ENCODE data around the gene TOPAZ1. TPM values are rescaled to one million over a fixed set of nuclear protein-coding genes. Genes with fewer than 3 reads are reported as not detected.

TOPAZ1 gene
- total and polyA plus RNA-seq, 2 experiments from 2014 or later, result not detected

DNA sequence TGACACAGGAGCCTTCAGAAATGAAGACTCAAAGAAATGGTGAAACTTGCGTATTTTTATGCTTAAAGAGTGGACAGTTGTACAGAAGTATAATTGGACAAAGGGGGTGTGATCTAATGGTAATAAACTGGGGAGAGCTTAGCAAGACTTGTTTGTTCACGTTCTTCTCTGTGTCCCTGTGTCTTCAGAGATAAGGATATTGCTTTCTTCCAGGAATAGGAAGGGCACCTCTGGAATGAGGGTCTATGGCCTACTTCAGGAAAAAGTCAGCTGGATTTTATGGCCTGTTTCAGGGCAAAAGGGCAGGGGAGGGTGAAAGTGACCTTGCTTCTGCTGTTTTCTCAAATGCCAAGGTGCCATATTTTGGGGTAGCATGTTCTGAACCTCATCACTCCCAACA lies 4.5 kb upstream of the TOPAZ1 start:
- WGBS (ENCODE audit: low lambda C conversion rate, missing lambda C conversion rate), result 48% methylated on average over 2 of the region's 2 CpGs
- Histone ChIP-seq H3K4me3 (no peak overlapping the region), H3K4me2 (peak overlapping the region; percentile 59), H3K36me3 (replicated peaks; ENCODE audit: insufficient read depth, low read depth) (no peaks in the 10 kb centered on the region), H3K27ac (peak overlapping the region; percentile 73), H2AFZ (no peak overlapping the region), H3K4me1 (ENCODE audit: insufficient read depth) (peaks cover 11% of the 10 kb centered on the region), H3K27me3 (no peaks in the 10 kb centered on the region), H4K20me1 (ENCODE audit: insufficient read depth, poor library complexity, severe bottlenecking) (no peaks in the 10 kb centered on the region), H3K9me2 (replicated peaks; ENCODE audit: insufficient read depth) (no peaks in the 10 kb centered on the region), H3K9me3 (ENCODE audit: low read depth) (no peaks in the 10 kb centered on the region), H3K79me2 (no peaks in the 10 kb centered on the region)
- DNase-seq (ENCODE audit: low spot score), result peak; percentile 13
- TF ChIP-seq EZH2phosphoT487 (IDR thresholded peaks at IDR 0.05; ENCODE audit: low read depth, severe bottlenecking, unreplicated experiment) (no peak), EZH2 (IDR thresholded peaks at IDR 0.05; ENCODE audit: borderline replicate concordance) (no peak)
- TF ChIP-seq, protein P1, sequence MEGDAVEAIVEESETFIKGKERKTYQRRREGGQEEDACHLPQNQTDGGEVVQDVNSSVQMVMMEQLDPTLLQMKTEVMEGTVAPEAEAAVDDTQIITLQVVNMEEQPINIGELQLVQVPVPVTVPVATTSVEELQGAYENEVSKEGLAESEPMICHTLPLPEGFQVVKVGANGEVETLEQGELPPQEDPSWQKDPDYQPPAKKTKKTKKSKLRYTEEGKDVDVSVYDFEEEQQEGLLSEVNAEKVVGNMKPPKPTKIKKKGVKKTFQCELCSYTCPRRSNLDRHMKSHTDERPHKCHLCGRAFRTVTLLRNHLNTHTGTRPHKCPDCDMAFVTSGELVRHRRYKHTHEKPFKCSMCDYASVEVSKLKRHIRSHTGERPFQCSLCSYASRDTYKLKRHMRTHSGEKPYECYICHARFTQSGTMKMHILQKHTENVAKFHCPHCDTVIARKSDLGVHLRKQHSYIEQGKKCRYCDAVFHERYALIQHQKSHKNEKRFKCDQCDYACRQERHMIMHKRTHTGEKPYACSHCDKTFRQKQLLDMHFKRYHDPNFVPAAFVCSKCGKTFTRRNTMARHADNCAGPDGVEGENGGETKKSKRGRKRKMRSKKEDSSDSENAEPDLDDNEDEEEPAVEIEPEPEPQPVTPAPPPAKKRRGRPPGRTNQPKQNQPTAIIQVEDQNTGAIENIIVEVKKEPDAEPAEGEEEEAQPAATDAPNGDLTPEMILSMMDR (IDR thresholded peaks at IDR 0.05; ENCODE audit: poor library complexity), result no peak

DNA sequence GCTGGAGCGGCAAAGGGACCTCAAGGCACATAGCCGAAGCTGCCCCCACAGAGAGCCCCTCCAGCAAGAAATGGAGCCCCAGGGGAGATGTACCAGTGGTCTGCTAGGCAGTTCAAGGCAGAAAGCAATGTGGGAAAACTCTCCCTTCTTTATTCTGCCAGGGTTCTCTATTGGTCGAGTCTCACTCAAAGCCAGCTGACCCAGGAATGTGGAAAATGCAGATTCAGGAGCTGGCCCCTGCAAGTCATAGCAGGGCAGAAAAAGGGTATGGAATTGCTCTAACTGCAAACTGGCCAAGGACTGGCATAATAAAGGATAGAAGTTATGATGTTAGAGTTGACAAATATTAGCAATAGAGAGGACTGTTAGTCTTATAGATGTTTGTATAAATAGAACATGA lies 4.0 kb upstream of the TOPAZ1 start:
- Histone ChIP-seq H3K36me3 (replicated peaks; ENCODE audit: insufficient read depth, low read depth) (no peaks in the 10 kb centered on the region), H3K27ac (peak overlapping the region; percentile 73), H3K4me2 (no peak overlapping the region), H3K4me1 (ENCODE audit: insufficient read depth) (peaks cover 11% of the 10 kb centered on the region), H3K4me3 (no peak overlapping the region), H2AFZ (no peak overlapping the region), H3K9me3 (ENCODE audit: low read depth) (no peaks in the 10 kb centered on the region), H3K27me3 (no peaks in the 10 kb centered on the region), H4K20me1 (ENCODE audit: insufficient read depth, poor library complexity, severe bottlenecking) (no peaks in the 10 kb centered on the region), H3K79me2 (no peaks in the 10 kb centered on the region), H3K9me2 (replicated peaks; ENCODE audit: insufficient read depth) (no peaks in the 10 kb centered on the region)
- no peak for TF ChIP-seq EZH2 (IDR thresholded peaks at IDR 0.05; ENCODE audit: borderline replicate concordance)
- no peak for TF ChIP-seq EZH2phosphoT487 (IDR thresholded peaks at IDR 0.05; ENCODE audit: low read depth, severe bottlenecking, unreplicated experiment)
- TF ChIP-seq, protein P1 (IDR thresholded peaks at IDR 0.05; ENCODE audit: poor library complexity), result no peak
- no peak for DNase-seq (ENCODE audit: low spot score)
- WGBS (ENCODE audit: low lambda C conversion rate, missing lambda C conversion rate), result 58% methylated on average over 3 of the region's 3 CpGs

DNA sequence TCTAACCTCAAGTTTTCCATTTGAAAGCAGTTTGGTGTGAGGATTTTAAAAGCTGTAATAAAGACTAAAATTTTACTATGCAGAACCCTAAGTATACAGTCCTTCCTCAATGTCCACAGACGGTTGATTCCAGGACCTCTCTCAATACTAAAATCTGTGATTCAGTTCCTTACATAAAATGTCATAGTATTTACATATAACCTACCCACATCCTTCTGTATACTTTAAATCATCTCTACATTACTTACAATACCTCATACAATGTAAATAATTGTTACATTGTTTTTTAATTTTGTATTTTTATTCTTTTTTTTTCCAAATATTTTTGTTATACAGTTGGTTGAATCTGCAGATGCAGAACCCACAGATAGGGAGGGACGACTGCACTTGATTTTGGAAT lies 2.8 kb upstream of the TOPAZ1 start:
- peaks cover 11% of the 10 kb centered on the region for H3K4me1 ChIP-seq (ENCODE audit: insufficient read depth)
- no peaks in the 10 kb centered on the region for H4K20me1 ChIP-seq (ENCODE audit: insufficient read depth, poor library complexity, severe bottlenecking)
- H3K27ac ChIP-seq, result no peak overlapping the region
- H3K27me3 ChIP-seq, result no peaks in the 10 kb centered on the region
- TF ChIP-seq, protein P1 (IDR thresholded peaks at IDR 0.05; ENCODE audit: poor library complexity), result no peak
- TF ChIP-seq EZH2phosphoT487 (IDR thresholded peaks at IDR 0.05; ENCODE audit: low read depth, severe bottlenecking, unreplicated experiment) (no peak), EZH2 (IDR thresholded peaks at IDR 0.05; ENCODE audit: borderline replicate concordance) (no peak)
- H3K9me3 ChIP-seq (ENCODE audit: low read depth), result no peaks in the 10 kb centered on the region
- H3K36me3 ChIP-seq (replicated peaks; ENCODE audit: insufficient read depth, low read depth), result no peaks in the 10 kb centered on the region
- WGBS (ENCODE audit: low lambda C conversion rate, missing lambda C conversion rate), result 56% methylated on average over 2 of the region's 2 CpGs
- H3K79me2 ChIP-seq, result no peaks in the 10 kb centered on the region
- H3K4me3 ChIP-seq, result no peak overlapping the region
- DNase-seq (ENCODE audit: low spot score), result no peak
- H2AFZ ChIP-seq, result no peak overlapping the region
- no peaks in the 10 kb centered on the region for H3K9me2 ChIP-seq (replicated peaks; ENCODE audit: insufficient read depth)
- H3K4me2 ChIP-seq, result no peak overlapping the region

DNA sequence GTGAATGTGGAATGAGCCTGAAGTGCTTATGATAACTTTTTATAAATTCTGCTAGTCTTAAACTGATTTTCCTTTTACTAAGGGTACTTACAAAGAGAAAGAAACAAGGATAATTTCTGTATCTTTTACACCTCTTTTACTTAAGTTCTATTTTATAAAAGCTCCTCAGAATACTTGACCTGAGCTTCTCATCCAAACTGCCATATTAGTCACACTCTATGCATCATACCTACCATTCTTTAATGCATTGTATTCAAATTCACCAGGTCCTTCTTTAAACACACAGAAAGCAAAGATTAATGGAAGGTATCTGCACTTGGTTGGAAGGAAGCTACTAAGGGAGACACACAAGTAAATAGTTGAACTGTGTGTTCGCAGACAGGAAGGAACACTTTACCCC lies 1.6 kb upstream of the TOPAZ1 start:
- Histone ChIP-seq H2AFZ (no peak overlapping the region), H3K9me2 (replicated peaks; ENCODE audit: insufficient read depth) (no peaks in the 10 kb centered on the region), H3K4me2 (no peak overlapping the region), H3K4me1 (ENCODE audit: insufficient read depth) (peaks cover 11% of the 10 kb centered on the region), H3K36me3 (replicated peaks; ENCODE audit: insufficient read depth, low read depth) (no peaks in the 10 kb centered on the region), H3K79me2 (no peaks in the 10 kb centered on the region), H3K27me3 (no peaks in the 10 kb centered on the region), H3K27ac (no peak overlapping the region), H4K20me1 (ENCODE audit: insufficient read depth, poor library complexity, severe bottlenecking) (no peaks in the 10 kb centered on the region), H3K4me3 (no peak overlapping the region), H3K9me3 (ENCODE audit: low read depth) (no peaks in the 10 kb centered on the region)
- 93% methylated on average over 1 of the region's 1 CpG for WGBS (ENCODE audit: low lambda C conversion rate, missing lambda C conversion rate)
- DNase-seq (ENCODE audit: low spot score), result no peak
- TF ChIP-seq EZH2 (IDR thresholded peaks at IDR 0.05; ENCODE audit: borderline replicate concordance) (no peak), EZH2phosphoT487 (IDR thresholded peaks at IDR 0.05; ENCODE audit: low read depth, severe bottlenecking, unreplicated experiment) (no peak)
- TF ChIP-seq, protein P1 (IDR thresholded peaks at IDR 0.05; ENCODE audit: poor library complexity), result no peak

Measured in hepatocyte (in vitro differentiated cells).